ENCODE data around the gene MYOG.
A peak's percentile ranks its signal among the peaks of the same experiment; 100 is the strongest.

MYOG gene

DNA sequence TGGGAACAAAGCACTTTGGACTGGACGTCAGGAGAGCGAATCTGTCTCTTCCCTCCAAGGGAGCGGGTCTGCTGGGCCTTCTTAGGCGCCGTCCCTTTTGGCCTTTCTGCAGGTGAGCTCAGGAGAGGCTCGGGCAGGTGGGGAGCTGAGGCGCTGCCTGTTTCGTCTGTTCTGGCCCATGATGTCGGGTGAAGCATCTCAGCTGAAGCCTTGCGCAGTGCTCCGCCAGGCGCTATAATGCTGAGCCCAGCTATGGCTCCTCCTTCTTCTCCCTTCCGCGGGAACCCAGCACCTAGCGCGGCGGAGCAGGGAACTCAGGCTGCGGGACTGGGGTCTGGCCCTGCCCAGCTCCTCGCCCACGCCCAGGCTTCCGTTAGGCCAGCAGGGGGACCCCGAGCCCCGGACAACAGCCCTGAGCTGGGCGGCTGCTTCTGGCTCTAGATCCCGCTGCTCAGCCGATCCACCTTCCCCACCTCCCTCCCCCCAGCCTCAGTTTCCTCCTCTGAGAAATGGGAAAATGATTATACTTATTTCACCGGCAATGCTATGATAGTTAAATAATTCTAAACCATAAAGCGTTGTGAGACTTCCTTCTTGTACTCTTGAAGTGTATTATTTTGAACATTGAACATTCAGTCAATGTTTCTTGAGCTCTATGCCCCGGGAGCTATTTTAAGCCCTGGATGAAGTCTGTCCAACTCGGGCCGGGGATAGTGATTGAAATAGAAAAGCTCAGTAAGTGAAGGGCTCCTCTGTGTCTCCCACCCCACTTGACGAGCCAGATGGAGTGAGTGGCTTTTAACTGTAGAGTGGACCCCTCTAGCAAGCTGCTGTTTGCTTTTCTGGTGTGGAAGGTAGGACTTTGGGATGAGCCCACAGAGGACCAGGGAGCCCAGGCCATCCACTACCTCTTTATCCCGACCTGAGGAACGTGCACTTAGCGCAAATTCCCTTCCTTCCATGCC, 32.1 kb upstream of the MYOG start:
- peak; percentile 84 for DNase-seq

DNA sequence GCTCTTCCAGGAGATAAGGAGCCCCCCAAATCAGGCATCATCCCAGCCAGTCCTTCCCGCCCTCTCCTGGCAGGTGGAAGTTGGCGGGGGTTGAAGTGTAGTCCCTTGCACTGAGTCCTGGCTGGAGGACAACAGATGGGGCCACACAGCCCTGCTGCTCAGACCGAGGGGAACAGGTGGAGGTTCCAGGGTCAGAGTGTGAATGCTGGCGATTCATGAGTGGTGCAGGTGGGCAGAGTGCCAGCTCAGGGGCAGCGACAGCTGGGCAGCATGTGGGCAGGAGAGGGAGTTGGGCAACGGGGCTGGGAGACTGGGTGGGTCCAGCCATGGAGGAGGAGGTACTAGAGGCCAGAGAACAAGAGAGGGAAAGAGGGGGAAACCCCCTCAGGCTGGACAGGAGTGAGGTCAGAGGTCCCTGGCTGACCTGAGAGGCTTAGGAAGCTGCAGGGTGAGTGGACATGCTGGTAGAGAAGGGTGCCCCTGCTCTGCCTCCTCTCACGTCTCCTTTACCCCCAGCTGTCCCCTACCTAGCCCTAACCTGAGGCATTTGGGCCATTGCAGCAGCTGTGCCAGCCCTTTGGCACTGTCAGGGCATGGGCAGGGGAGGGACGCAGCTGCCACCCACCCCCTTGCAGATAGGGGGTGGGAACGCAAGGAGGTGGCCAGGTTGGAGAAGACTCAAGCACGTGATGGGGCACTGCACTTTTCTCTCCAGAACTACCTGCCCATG, 30.4 kb upstream of the MYOG start:
- peak; percentile 65 for DNase-seq

DNA sequence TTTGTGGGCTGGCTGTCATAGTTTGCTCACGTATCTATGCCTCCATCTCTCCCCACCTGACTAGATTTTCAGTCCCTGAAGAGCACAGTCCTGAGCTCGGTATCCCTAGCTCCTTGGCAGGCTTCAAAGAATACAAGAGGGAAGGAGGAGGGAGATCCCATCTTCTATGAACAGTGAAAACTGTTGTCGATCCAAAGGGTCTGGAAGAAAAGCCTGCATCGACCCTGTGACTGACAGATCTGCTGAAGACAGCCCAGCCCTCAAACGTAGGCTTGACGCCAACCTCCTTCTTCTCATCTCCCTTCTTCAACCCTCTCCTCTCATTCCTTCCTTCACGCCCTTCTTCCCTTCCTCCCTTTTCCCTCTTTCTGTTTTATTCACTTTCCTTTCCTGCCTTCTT, 28.4 kb upstream of the MYOG start:
- peak; percentile 18 for DNase-seq

DNA sequence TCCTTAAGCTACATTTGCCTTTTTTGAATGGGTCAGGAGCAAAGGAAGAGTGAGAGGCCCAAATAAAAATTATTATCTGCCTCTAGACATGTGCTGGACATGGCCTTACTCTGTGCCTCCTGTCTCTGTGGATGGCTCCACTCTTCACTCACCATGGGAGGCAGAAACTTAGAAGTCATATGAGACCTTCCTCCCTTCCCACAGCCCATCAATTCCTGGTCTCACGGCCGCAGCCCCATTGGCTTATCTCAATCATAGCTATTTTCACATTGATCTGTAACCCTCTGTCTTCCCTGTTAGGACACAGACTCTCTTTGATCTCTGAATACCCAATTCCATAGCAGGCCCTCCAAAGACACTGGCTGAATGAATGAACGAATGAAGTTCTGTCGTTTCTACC, 27.5 kb upstream of the MYOG start:
- DNase-seq: no peak

DNA sequence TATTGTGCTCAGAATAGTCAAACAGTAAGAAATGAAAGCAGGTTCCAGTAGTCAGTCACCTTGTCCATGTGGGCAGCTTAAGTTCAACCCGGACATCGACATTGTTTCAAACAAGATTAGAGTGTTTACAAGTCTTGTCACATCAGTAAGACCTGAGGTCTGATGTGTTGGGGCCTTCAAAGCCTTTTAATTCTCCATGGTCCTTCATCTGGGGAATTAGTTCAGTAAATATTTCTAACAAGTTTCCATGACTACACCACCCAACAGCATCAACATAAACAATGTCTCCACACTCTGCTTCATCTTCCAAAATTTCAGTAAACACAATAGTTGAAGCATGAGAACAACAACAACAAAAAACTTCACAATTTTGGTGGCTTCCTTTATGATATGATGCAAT, 26.7 kb upstream of the MYOG start:
- DNase-seq: peak; percentile 5

DNA sequence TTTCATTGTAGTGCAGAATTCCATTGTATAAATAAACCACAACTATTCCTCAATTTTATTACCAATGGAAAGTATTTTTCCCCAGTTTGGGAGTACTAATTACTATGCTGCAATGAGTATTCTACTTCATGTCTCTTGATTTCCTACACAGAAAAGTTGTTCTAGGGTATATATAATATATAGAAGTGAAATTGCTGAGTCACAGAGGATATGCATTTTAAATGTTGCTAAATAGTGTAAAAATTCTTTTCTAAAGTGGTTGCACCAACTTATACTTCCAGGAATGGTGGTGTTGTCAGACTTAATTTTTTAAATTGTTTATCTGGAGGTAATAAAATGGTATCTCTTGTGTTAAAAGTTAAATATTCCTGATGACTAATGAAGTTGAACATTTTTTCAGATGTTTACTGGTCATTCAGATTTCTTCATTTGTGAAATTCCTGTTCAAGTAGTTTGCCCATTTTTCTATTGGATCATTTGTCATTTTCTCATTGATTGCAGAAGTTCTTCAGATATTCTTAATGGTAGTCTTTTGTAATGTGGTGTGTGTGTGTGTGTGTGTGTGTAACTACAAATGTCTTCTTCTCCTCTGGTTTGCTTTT, 19.1 kb upstream of the MYOG start:
- DNase-seq: no peak

DNA sequence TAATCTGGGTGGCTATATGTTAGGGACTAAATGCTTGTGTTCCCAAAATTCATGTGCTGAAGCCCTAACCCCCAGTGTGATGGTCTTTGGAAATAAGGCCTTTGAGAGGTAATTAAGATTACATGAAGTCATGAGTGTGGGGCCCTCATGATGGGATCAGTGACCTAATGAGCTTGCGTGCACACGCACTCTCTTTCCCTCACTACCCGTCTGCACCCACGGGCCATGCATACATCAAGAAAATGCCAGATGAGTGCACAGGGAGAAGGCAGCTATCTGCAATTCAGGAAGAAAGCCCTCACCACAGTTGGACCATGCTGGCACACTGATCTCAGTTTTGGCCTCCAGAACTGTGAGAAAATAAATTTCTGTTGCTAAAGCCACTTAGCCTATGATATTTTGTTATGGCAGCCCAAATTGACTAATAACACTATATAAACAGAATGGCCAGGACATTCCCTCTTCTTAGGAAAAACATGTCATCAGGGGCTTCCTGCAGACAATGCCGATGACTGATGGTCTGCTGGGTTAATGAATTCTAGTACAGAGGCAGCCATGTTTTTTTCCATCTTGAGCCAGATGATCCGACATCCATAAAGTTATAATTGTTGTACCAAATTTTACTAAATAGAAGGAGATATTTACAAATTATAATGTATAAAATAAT, 18.1 kb upstream of the MYOG start:
- peak; percentile 15 for DNase-seq

DNA sequence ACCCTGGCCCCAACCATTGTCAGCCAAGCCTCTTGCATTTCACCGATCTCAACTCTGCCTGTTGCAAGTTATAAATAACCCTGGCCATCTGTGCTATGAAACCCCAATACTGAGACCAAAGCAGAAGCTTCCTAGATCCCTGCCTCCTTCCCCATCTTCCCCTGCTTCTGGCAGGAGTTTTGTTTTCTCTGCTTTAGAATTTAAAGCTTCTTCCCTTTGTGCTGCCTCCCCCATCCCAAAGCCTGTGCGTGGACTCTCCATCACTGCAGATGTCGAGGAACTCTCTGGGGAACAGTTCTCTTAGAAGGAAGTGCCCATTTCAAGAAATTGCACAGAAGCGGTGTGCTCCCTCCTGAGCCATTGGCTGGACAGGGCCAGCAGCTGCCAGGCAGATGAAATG, 17.4 kb upstream of the MYOG start:
- peak; percentile 7 for DNase-seq

DNA sequence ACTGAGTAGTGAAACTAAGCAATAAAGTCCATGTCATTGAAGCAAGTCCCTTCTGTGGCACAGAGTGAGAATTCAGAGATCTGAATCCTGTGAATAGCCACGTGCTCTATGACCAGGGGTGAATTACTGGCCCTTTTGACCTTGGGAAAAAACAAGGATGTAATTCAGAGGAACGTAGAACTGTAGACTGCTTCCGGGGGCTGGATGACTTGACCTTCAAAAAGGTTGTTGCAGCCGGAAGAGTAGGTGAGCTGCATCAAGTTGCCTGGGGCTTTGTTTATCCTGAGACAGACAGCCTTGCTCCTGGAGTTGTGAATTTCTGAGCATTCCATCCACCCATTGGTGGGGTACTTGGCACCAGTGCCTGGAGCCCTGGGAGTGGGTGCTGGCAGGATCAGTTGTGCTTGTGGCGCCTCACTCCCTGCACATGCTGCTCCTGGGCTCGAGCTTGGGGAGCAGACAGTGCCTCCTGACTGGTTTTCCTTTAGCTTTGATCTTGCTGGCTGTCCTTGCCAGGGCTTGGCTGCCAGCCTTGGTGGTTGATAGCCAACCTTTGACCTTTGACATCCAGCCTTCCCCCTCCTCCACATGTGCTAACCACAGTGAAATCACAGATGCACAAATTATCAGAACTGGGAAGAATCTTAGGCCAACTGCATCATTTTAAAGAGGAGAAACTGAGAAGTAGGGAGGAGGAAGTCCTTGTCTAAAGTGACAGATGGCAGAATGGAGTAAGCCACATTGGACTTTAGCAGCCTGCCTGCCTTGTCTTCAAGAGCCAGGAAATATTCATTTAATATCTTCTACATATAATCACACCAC, 16.2 kb upstream of the MYOG start:
- peak; percentile 22 for DNase-seq

DNA sequence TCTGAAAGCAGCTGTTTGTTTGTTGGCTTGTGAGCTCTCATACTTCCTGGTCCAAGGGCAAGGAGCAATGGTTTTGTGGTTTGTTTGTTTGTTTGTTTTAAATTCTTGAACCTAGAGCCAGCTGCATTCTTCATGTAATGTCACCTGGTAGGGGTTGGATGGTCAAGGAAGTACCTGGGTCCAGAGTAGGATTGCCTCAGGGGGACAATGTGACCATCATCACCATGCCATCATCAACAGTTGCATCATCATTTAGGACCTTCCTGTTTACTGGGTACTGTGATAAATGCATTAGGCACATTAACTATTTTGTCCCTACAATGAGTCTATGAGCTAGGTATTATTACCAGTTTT, 14.7 kb upstream of the MYOG start:
- peak; percentile 20 for DNase-seq

DNA sequence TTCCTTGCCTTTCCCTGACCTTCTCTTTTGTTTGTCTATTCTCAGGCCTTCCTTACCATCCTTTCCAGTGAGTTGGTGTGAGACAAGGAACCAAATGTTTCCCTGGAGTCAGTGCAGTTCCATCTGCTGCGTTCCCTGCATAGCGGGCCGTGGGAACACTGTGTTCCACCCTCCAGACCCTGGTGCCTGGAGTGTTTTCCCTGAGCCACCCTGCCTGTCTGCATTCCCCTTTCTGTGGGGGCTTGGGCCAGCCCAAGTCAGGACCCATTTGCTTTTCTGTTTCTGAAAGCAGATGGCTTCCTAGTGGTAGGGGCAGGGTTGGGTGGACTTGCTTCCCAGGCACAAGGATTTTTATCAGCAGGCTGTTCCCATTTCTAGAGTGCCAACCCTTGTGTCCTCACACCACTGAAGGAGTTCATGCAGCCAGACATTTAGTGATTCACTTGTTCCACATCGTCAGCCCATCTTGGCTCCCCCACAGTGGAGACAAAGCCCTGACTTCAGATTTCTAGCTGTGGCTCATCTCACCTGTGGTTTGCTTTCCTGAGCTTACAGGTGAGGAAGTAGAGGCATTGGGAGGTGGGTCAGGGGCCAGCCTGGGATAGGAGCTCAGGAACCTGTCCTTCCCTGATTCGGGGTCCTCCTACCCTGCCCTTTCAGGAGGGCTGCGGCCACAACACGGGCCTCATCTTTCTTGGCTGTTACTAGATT, 14.1 kb upstream of the MYOG start:
- DNase-seq: peak; percentile 28

DNA sequence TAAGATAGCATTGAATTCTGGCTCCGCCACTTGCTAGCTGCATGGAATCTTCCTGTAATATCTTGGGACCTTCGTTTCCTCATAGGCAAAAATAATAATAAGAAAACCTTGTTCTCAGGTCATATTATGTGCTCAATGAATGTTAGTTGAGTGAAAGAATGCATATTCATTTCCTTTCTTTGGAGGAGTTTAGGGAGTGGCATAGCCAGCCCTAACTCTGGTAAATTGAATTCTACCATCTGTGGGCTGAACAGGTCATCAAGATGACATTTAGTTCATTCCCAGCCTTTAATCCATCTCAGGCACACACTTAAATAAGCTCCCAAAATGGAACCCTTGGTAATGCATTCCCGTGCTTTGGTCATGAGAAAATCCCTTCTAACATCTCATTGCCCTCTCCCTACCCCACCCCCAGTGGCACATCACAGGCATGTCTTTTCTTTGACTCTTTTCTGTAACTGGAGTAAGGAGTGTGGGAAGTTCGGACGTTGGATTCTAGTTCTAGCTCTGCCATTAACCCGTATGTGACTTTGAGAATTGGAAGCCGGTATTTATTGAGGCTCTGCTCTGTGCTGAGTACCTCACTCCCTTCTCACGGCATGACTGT, 13.2 kb upstream of the MYOG start:
- peak; percentile 22 for DNase-seq

DNA sequence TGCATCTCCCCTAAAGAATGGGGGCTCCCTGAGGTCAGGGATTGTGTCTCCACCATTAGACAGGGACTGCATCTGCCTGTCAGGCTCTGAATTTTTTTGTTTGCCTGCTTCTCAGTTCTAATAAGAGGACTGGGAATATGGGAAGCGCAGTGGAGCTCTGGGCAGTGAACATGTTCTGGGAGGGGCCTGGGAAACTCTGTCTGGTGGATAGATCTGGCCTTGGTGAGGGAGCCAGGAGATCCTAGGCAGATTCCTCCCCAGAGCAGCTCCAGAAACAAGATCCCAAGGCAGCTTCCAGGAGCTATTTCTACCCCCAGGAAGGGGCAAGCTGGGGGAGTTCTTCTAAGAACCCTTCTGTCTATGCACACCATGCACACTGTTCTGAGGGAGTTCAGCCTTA, 12.6 kb upstream of the MYOG start:
- DNase-seq: peak; percentile 24

DNA sequence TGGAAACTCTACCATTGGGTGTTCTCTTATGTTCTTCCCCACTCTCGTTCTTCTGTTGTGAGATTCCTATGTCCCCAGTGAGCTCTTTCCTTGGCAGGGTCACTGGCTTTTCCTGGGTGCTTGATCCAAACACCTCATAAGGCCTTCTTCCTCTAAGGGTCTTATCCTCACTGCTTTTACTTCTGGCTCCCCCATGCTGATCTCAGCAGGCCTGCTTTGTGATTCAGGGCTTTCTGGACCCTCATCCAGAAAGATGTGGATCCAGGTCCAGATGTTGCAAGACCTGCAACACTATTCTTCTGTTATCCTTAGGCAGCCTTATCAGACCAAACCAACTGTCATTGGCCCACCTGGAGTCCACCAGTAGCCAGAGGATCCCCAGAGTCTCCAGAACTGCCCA, 11.2 kb upstream of the MYOG start:
- peak; percentile 22 for DNase-seq

DNA sequence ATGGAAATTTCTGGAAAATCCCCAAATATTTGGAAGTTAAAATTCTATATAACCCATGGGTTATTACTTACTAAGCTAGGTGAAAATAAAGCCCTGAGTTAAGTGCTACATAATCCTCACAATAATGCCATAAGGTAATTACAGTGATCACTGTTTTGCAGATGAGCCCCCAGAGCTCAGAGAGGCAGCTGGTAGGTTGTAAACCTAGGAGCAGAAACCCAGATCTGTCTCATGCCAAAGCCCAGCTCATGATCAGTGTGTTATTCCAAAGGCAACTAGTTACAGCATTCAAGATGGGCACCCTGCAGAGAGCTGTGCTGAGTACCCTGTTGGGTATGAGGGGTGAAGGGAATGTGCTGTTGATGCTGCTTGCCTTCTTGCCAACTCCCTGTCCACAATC, 10.8 kb upstream of the MYOG start:
- DNase-seq: peak; percentile 1

DNA sequence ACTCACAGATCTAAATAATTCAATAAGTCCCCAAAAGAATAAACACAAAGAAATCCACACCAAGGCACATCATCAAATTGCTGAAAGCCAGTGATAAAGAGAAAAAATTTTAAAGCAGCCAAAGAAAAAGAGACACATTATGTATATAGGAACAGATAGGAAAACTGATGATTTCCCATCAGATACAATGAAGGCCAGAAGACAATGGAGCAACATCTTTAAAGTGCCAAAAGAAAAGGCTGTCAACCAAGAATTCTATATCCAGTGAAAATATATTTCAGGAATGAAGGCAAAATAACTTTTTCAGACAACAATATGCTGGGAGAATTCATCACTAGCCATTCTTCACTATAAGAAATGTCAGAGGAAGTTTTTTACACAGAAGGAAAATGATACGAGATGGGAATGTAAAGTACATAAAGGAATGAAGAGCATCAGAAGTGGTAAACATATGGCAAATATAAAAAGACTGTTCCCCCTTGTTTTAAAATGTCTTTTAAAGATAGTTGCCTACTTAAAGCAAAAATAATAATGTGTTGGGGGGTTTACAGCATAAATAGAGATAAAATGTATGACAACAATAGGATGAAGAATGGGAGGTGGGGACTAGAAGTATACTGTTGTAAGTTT, 9.4 kb upstream of the MYOG start:
- no peak for DNase-seq

DNA sequence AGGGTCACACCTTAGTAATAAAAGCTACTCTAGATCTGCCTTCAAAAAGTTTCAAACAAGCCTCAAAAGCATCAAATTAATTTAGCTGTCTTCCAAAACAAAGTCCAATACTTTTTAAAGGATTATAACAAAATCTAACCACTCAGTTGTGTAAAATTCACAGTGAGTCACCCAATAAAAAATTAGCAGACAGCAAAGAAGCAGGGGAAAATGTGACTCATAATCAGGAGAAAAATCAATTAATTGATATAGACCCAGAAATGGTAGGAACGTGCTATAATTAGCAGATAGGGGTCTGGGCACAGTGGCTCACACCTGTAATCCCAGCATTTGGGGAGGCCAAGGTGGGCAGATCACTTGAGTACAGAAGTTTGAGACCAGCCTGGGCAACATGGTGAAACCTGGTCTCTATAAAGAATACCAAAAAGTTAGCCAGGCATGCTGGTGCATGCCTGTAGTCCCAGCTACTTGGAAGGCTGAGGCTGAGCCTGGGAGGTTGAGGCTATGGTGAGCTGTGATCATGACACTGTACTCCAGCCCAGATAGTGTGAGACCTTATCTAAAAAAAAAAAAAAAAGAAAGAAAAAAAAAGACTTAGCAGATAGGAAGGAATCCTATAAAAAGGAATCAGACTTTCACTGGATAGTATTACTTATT, 8.1 kb upstream of the MYOG start:
- DNase-seq: no peak

DNA sequence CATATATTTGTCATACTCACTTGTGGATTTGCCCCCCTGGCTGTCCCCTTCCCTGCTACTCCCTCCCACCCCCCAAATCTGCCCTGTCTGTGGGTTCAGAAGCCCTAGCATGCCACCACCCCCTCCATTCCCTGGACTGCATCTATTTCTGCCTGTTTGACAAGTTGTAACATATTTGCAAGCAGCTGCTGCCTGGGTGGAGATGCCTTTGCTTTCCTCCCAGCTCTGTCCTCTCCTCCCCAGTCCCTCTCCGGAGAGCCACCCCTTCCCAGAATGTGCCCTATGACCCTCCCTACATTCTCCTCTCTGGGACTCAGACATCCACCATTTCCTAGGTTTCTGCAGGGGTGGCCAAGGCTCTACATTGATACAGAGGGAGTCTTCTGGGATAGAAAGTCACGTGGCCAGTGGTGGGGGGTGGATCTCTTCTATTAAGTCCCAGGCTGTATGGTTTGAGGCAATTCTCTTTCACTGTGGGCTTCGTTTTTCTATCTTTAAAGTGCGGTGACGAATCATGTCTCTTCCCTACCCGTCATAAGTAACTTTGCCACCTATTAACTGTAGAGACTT, 6.0 kb upstream of the MYOG start:
- DNase-seq: peak; percentile 37

DNA sequence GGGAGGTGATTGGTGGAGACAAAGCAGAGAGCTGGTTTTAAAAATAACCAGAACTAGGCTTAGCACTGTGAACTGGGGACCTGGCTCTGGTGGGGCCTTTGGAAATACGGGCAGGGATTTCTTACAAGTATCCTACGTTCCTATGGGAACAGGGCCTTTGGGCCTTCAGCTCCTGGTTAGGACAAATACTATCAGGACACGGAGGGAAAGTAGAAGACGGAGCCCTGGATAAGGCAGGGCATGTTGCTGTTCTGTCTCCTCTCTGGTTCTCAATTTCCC, 5.3 kb upstream of the MYOG start:
- DNase-seq: no peak

Measured in right forelimb (tissue), 1 donor.